HG03135 (cell line): ENCODE results near the gene MSANTD2.

Experiments used
- ATAC-seq: cut with Tn5 transposase; IDR thresholded peaks from one replicate; pipeline ENCODE4 v1.9.1; 2021; ENCODE audit warnings: mild to moderate bottlenecking, moderate library complexity; ENCODE audit not compliant: unreplicated experiment

Gene MSANTD2

GRCh38 chr11:124739479-124740276 is 60.5 kb downstream of the MSANTD2 start, which contains the start of gene NRGN:
TSS of gene NRGN (plus strand) at chr11:124739942. CDS start at chr11:124740085, 143 bp downstream.
- peak; percentile 98 for ATAC-seq

GRCh38 chr11:124738713-124739478 is 61.3 kb downstream of the MSANTD2 start:
- ATAC-seq, result no peak

- ATAC-seq, result no peak
Measured at GRCh38 chr11:124737638-124738305, 62.4 kb downstream of the MSANTD2 start.

- ATAC-seq, result no peak
Measured at GRCh38 chr11:124736736-124737135, 63.5 kb downstream of the MSANTD2 start.

GRCh38 chr11:124732230-124732629 is 68.0 kb downstream of the MSANTD2 start:
- no peak for ATAC-seq

GRCh38 chr11:124729571-124729970 is 70.6 kb downstream of the MSANTD2 start:
- no peak for ATAC-seq

- ATAC-seq, result no peak
Measured at GRCh38 chr11:124728134-124728533, 72.1 kb downstream of the MSANTD2 start.

GRCh38 chr11:124727474-124727873 is 72.7 kb downstream of the MSANTD2 start:
- no peak for ATAC-seq

GRCh38 chr11:124725719-124726105 is 74.5 kb downstream of the MSANTD2 start:
- no peak for ATAC-seq

GRCh38 chr11:124724979-124725718 is 75.1 kb downstream of the MSANTD2 start:
- ATAC-seq, result peak; percentile 96

GRCh38 chr11:124722176-124722575 is 78.0 kb downstream of the MSANTD2 start:
- no peak for ATAC-seq

GRCh38 chr11:124719534-124719933 is 80.7 kb downstream of the MSANTD2 start:
- no peak for ATAC-seq

GRCh38 chr11:124718801-124719200 is 81.4 kb downstream of the MSANTD2 start:
- ATAC-seq, result no peak

GRCh38 chr11:124717786-124718651 is 82.2 kb downstream of the MSANTD2 start:
- ATAC-seq, result no peak

- ATAC-seq, result no peak
Measured at GRCh38 chr11:124717421-124717785, 82.8 kb downstream of the MSANTD2 start.

- ATAC-seq, result no peak
Measured at GRCh38 chr11:124716591-124716990, 83.6 kb downstream of the MSANTD2 start.
